EH (cell line): ENCODE results near the gene TRMT112.
"Not testable (repeated sequence)": the region's sequence is repeated elsewhere in the genome, so short reads cannot be mapped to it uniquely, and the experiment has no call there.

Experiments used
- DNase-seq: peaks from one replicate; pipeline ENCODE4 v3.0.0-alpha.2; 2015; ENCODE audit warnings: low read depth

The TRMT112 gene

DNA sequence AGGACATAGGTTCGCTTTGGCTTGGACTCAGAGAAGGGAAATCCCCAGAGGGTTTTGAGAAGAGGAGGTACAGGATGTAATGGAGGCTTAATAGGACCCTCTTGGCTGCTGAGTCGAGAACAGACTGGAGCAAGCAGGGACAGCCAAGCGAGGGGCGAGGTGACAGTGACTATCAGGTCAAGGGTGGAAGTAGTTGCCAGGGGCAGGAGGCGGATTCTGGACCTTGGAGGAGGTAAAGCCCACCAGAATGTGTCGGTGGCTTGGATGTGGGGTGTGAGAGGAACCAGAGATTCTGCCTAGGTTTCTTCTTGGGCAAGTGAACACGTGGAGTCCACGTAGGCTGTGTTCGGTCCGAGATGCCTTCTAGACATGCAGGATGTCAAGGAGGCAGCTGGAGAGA is 4.4 kb downstream of the TRMT112 start:
- DNase-seq: no peak

DNA sequence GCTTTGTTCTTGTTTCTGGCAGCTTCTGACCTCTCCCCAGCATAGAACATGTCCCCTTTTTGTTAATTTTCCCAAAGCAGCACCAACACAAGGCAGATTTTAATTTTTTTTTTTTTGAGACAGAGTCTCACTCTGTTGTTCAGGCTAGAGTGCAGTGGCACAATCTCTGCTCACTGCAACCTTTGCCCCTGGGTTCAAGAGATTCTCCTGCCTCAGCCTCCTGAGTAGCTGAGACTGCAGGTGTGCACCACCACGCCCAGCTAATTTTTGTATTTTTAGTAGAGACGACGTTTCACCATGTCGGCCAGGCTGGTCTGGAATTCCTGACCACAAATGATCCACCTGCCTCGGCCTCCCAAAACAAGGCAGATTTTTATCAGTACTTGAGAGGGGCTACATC is 9.6 kb downstream of the TRMT112 start:
- DNase-seq: not testable (repeated sequence)

DNA sequence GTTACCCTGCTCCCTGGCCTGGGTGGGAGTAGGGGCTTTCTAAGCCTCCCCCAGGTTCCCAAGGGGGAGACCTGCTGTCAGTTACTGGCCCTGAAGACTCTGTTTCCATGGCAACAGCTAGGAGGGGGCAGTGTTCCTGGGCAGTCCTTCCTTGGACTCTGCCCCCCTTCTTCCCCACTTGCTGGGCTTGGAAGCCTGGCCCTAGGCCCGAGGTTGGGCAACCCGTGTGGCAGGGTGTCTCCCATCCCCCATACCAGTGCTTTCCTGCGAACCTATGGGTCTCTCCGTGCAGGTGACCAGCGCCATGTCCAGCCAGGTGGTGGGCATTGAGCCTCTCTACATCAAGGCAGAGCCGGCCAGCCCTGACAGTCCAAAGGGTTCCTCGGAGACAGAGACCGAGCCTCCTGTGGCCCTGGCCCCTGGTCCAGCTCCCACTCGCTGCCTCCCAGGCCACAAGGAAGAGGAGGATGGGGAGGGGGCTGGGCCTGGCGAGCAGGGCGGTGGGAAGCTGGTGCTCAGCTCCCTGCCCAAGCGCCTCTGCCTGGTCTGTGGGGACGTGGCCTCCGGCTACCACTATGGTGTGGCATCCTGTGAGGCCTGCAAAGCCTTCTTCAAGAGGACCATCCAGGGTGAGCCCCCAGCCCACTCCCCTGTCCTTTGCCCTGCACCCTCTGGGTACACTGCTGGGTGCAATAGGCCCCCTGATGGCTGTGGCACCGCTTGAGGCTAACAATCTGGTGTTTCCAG is 10.3 kb downstream of the TRMT112 start:
- peak; percentile 29 for DNase-seq

DNA sequence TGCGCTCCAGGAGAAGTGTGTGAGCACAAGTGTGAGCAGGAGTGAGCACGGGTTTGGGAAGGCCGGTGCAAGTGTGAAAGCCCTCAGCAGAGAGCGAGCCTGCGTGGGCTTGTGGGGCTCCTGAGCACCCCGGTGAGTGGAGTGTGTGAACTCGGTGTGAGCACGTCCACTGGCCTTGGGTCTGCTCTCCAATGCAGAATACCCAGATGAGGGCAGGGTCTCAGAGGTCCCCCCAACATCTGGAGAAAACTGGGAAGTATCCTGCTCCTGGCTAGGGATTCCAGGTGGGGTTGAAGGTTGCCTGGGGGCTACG is 10.8 kb downstream of the TRMT112 start:
- DNase-seq: no peak

DNA sequence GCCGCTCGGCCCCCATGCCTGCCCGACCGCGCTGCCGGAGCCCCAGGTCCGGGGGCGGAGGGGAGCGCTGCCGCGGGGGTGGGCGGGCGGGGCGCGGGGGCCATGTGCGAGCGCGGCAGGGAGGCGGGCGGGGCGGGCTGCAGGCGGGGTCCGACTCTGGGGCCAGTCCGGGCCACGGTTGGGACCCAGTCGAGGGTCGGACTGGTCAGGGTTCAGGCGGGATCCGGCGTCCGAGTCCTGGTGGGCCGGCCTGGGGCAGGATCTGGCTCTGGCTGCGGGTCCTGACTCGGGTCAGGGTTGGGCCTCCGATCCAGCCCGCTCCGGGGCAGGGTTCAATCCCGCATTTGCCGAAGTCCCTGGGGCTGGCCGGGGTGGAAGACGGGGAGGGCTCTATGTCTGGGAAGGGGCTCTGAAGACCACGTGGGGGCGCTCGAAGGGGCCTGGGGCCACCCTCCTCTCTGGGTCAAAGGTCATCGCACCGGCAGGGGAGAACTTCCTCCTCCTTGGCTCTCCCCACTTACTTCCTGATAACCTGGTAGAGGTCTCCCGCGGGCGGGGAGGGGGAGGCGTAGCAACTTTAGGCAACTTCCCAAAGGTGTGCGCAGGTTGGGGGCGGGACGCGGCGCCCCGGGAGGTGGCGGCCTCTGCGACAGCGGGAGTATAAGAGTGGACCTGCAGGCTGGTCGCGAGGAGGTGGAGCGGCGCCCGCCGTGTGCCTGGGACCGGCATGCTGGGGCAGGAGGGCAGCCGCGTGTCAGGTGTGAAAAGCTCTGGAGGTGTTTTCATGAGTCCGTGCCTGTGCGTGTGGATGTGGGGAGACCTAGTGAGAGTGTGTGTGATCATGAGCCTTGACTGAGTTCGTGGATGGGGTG is 11.4 kb downstream of the TRMT112 start:
- peak; percentile 50 for DNase-seq

DNA sequence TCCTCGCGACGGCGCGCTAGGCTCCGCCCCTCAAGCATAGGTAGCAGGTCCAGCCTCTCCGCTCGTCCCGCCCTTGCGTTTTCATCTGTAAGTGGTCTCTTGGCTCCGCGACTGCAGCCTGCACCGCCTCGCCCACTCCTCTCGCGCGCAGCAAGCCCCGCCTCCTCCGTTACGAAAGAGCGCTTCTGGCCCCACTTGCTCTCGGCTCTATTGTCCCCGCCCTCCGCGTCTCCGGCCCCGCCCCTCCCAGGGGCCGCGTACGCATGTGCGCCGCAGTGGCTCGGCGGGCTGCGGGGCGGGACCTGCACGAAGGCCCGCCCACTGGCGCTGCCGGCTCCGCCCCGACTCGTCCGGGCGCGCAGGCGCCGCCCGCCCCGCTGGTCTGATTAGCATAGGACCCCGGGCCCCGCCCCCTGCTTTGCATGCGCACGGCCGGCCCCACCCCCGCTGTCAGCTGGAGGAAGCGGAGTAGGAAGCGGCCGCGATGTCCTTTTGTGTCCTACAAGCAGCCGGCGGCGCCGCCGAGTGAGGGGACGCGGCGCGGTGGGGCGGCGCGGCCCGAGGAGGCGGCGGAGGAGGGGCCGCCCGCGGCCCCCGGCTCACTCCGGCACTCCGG is 12.2 kb downstream of the TRMT112 start, which contains the start of gene ESRRA:
Gene ESRRA, plus strand, starts transcription at position 450 of the 616 bp plus-strand sequence. CDS start 1,656 bp downstream, outside the sequence.
- DNase-seq: peak; percentile 97

DNA sequence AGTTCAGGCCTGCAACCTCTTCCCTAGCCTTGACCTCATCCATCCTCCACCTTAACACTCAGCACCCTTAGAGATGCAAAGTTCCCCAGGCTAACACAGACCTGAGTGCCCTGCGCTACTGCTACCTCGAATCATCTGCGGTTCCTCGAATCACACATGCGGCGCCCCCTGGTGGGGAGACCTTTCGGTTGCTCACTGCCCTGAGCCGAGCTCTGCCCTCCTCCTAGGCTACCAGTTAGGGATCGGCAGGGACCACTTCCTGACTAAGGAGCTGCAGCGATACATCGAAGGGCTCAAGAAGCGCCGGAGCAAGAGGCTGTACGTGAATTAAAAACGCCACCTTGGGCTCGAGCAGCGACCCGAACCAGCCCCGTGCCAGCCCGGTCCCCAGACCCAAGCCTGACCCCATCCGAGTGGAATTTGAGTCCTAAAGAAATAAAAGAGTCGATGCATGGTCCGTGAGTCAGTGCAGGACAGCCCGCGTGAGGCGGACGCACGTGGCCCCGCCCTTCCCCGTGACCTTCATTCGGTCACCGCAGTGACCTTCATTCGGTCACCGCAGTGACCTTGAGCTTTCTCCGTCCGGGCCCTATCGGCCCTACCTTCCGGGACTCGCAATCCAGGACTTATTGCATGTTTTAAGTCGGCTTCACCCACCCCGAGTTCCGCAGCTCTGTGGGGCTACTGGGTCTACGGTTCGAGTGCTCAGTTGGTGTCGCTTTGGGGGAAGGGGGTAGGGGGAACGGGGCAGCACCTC is 12.9 kb downstream of the TRMT112 start:
- DNase-seq: peak; percentile 89

DNA sequence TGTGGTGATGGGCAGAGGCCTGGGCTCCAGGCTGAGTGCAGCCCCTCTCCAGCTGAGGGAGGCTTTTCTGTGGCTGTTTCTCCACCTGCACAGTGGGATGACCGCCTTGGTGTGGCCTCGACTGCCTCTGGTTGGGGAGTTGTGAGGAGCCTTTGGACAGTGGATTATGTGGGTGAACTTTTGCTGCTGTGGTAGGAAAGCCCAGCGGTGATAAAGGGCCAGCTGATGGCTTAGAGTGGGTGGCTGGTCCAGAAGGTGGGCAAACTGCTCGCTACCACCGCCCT is 13.4 kb downstream of the TRMT112 start:
- no peak for DNase-seq

DNA sequence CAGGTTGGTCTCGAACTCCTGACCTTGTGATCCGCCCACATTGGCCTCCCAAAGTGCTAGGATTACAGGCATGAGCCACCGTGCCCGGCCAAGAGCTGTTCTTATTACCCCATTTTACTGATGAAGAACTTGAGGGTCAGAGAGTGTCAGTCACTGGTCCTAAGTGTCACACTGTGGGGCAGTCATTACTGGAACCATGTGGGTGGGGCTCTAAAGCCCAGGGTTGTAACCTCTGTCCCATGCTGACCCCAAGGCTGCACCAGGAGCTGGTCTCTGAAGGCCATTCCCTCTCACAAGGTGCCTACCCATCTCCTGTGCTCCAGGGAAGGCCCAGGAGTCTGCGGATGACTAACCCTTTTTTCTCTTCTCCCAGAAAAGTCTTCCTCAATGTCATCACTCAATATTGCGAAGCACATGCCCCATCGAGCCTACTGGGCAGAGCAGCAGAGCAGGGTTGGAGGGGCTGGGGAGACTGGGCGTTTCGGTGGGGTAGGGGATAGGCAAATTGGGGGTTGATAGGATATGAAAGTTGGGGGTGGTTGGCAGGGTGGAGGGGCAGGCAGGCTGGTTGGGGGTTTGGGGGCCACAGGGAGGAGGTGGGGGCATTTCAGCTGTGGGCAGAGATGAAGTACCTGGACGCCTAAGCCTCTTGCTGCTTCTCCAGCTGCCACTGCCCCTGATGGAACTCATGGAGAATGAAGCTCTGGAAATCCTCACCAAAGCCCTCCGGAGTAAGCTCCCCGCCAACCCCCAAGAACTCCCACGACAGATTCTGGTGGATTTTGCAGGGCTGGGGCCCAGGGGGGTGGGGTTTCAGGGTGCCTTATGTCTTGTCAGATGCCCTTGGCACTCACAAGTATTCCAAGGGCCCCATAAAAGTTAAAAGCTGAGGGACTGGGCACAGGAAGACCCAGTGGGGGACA is 14.0 kb downstream of the TRMT112 start:
- DNase-seq: no peak

DNA sequence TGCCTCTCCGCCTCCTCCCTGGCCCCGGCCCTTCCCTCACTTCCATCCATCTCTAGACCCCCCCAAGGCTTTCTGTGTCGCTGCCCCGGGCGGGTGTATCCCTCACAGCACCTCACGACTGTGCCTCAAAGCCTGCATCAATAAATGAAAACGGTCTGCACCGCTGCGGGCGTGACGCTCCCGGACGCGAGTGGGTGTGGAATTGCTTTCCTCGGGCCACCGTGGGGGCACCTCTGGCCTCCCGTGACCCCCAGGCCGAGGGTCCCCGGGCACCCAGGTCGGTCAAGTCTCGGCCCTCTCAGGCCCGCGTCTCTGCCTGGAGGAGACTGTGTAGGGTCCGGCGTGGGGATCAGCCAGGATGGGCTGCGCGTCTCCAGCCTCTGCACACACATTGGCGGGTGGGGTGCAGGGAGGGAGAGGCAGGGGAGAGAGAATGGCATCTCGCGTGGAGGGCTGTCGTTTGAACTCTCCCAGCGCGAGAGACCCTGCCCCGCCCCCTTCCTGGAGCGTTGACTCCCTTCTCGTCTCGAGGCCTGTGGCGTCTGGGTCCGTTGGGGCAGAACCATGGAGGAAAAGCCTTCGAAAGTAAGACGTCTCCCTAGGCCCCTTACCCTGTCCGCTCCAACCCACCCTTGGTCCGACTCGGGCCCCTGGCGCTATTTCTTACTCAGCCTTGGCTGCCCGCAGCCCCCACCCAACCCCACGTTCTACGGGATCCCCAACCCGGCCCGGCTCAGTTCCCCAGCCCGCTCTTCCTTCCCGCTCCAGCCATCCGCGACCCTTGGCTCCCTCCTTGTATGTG is 17.3 kb downstream of the TRMT112 start, which contains the start of gene CATSPERZ:
Gene CATSPERZ, plus strand, starts transcription at position 512 of the 802 bp plus-strand sequence. Its CDS starts 53 bp downstream, at position 565.
- DNase-seq: no peak

DNA sequence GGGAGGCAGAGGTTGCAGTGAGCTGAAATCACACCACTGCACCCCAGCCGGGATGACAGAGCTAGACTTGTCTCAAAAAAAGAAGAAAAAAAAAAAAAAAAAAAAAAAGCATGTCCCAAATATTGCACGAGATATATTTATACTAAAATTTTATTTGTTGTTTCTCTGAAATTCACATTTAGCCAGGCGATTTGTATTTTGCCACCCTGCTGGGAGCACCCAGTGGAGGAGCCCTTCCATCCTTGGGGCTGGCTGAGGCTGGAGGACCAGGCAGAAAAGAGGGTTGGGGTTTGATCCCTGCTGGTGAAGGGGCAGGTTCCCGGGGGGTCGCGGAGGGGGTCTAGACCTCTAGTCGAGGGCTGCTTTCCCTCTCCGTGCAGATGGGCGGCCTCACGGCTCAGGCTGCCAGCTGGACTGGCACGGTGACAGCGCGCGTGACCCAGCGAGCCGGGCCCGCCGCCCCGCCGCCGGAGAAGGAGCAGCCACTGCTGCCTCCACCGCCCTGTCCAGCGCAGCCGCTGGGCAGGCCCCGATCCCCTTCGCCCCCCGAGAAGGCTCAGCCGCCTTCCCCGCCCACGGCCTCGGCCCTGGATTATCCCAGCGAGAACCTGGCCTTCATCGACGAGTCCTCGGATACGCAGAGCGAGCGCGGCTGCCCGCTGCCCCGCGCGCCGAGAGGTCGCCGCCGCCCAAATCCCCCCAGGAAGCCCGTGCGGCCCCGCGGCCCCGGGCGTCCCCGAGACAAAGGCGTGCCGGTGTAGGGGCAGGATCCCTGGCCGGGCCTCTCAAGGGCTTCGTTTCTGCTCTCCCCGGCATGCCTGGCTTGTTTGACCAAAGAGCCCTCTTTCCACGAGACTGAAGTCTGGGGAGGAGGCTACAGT is 18.2 kb downstream of the TRMT112 start:
- DNase-seq: peak; percentile 25

DNA sequence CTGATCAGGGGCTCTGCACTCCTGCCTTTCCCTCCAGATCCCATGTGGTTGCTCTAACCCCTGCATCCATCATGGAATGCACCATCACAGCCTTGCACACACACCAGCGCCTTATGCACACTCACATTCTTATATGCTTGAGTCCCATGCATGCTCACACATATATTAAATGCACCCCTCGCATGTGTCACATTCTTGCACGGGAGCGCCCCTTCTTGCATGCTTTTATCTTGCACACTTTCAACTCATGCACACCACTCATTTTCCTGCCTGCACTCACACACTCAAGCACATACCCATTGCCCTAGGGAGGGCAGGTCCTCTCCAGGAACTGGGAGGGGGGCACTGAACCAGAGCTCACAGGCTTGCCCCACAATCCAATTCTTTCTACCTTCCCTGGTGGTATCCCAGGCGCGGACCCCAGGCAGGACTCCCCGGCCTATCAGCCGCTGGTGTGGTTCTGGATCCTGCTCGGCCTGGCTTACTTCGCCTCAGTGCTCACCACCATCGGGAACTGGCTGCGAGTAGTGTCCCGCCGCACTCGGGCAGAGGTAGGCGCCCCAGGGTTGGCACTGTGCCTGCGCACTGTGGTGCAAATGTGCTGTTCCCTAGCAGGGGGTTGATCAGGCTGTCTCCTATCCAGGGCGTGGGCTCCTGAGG is 19.5 kb downstream of the TRMT112 start:
- no peak for DNase-seq

DNA sequence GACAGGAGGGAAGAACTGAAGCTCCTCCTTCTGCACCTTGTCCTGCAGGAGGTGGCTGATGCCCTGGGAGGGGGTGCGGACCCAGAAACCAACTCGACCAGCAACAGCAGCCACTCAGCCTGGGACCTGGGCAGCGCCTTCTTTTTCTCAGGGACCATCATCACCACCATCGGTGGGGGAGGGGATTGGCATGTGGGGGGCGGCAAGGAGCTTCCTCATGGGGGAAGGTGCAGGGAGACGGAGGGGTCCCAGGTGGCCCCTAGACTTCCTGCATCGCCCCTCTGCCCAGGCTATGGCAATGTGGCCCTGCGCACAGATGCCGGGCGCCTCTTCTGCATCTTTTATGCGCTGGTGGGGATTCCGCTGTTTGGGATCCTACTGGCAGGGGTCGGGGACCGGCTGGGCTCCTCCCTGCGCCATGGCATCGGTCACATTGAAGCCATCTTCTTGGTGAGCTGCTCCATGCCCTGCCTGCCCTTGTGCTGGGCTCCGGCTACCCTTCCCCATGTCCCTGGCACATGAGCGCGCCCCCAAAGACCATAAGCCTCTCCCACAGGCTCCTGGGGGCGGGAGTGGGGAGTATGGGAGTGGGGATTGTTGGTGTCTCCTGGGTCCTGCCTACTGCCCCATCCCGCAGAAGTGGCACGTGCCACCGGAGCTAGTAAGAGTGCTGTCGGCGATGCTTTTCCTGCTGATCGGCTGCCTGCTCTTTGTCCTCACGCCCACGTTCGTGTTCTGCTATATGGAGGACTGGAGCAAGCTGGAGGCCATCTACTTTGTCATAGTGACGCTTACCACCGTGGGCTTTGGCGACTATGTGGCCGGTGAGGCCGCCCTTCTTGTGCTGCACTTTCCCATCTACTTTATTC is 20.3 kb downstream of the TRMT112 start:
- no peak for DNase-seq

DNA sequence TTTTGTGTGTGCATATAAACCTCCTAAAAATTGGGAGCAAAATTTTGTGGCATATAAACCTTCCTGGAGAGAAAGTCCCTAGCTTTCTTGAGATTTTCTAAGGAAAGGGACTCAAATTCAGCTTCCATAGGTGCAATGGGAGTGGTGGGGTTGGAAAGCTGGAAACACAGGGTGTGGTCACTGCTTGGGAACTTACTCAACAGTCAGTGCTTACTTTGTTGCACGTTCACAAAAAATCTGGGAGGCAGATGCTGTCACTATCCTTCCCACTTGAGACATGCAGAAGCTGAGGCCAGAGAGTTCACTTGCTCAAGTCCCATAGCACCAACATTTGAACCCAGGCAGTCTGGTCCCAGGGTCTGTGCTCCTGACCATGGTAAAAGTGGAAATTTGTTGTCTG is 21.1 kb downstream of the TRMT112 start:
- DNase-seq: peak; percentile 12

DNA sequence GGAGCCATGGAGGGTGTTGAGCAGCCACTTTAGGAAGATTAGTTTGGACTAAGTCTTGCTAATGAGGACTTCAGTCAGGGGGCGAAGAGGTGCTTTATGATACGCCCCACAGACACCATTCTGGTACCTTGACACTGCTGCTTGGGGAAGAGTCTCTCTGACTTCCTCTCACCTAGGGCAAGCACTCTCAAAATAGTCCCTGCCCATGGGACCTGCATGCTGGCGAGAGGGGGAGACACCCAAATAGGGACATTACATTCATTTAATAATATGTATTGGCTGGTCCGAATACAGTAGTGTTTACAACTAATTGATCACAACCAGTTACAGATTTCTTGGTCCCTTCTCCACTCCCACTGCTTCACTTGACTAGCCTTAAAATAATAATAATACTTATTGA is 21.6 kb downstream of the TRMT112 start:
- no peak for DNase-seq

DNA sequence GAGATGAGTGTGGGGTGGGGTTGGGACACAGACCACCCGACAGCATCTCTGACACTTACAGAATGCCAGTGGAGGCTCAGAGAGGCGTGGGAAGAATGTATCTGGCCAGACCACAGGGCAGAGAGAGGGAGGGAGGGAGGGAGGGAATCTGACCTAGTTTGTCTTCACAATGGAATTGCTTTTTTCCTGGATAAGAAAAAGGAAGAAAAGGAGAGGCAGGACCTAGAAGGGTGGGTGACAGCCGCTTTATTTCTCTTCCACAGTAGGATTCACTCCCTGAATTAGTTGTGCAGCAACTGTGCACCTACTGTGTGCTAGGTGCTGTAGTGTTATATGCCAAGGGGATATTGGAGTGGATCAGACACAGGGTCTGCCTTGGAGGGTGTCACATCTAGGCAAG is 22.6 kb downstream of the TRMT112 start:
- peak; percentile 65 for DNase-seq

DNA sequence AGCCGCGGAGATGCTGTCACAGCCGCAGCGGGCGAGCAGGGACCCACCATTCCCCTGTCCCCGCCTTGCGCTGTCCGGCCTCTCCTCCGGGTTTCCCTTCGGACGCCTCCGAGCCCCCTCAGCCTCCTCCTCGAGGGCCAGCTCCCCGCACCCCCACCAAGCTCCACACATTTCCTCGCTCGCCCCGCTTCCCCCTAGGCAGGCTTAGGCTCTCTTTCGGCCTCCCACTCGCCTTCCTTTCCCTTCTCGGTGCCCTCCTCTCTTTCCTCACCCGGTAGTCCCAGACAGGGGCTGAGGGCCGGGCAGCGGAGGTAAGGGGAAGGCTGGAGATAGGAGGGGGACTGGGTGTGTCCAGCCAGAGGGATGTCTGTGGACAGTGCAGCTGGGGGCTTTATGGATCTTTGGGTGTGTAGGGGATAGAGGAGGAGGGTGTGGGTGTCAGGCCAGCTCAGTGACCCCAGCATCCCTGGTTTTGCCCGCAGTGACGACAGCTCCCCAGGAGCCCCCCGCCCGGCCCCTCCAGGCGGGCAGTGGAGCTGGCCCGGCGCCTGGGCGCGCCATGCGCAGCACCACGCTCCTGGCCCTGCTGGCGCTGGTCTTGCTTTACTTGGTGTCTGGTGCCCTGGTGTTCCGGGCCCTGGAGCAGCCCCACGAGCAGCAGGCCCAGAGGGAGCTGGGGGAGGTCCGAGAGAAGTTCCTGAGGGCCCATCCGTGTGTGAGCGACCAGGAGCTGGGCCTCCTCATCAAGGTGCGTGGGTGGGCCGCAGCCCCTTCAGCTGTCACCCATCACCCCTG is 24.7 kb downstream of the TRMT112 start:
- DNase-seq: no peak
